Endothelial cell of umbilical vein (primary cell): Measurements from ENCODE around the gene ZNF496.

Experiments used
- EZH2 ChIP-seq: IDR thresholded peaks from 2 replicates; pipeline ENCODE4 v1.6.1; 2012; ENCODE audit warnings: borderline replicate concordance, low read depth, mild to moderate bottlenecking, moderate library complexity, low read length, inconsistent platforms; ENCODE audit not compliant: severe bottlenecking
- JUN ChIP-seq: IDR thresholded peaks from 2 replicates; pipeline ENCODE4 v1.6.1; 2011; ENCODE audit warnings: borderline replicate concordance, low read depth; ENCODE audit not compliant: insufficient read length, insufficient read depth
- POLR2A ChIP-seq: IDR thresholded peaks from 2 replicates; pipeline ENCODE4 v1.6.1; 2012; ENCODE audit warnings: low read depth, mild to moderate bottlenecking, control low read depth, low read length
- POLR2AphosphoS5 ChIP-seq: IDR thresholded peaks from 2 replicates; pipeline ENCODE4 v1.6.1; 2012; ENCODE audit warnings: low read depth, mild to moderate bottlenecking, control low read depth, low read length, moderate library complexity; ENCODE audit not compliant: insufficient read depth
- TF ChIP-seq, protein P1 (sequence below), 2 donors: IDR thresholded peaks; 1 replicate in 1 of 2; 2 replicates in 1 of 2; pipeline ENCODE4 v1.5.1; 2011; ENCODE audit warnings: low read length in 2 of 2, mild to moderate bottlenecking in 2 of 2, moderate library complexity in 2 of 2, control low read depth in 1 of 2, inconsistent platforms in 1 of 2, low read depth in 1 of 2; ENCODE audit not compliant: insufficient read depth in 1 of 2; ENCODE audit errors: extremely low read depth in 1 of 2
- TF ChIP-seq, protein P2 (sequence below): IDR thresholded peaks from 2 replicates; pipeline ENCODE4 v1.6.1; 2011; ENCODE audit not compliant: insufficient read depth, insufficient read length

DNA sequence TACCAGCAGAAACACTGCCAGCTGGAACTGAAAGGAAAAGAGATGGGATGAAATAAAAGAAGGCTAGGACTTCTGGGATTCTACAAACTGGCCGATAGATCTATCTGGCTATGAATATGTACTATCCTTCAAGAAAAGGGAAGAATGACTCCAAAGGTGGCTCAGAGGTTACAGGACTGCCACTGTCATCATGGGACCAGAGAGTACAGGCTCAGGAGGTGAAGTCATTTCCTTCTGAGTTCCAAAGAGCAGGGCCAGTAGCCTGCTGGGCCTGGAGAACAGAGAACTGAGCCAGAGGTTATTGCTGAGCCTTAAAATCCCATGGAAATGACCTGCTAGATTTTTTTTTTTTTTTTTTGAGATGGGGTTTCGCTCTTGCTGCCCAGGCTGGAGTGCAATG, 27.6 kb downstream of the ZNF496 start:
- TF ChIP-seq, protein P1, sequence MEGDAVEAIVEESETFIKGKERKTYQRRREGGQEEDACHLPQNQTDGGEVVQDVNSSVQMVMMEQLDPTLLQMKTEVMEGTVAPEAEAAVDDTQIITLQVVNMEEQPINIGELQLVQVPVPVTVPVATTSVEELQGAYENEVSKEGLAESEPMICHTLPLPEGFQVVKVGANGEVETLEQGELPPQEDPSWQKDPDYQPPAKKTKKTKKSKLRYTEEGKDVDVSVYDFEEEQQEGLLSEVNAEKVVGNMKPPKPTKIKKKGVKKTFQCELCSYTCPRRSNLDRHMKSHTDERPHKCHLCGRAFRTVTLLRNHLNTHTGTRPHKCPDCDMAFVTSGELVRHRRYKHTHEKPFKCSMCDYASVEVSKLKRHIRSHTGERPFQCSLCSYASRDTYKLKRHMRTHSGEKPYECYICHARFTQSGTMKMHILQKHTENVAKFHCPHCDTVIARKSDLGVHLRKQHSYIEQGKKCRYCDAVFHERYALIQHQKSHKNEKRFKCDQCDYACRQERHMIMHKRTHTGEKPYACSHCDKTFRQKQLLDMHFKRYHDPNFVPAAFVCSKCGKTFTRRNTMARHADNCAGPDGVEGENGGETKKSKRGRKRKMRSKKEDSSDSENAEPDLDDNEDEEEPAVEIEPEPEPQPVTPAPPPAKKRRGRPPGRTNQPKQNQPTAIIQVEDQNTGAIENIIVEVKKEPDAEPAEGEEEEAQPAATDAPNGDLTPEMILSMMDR (IDR thresholded peaks at IDR 0.05; ENCODE audit: extremely low read depth in 1 of 2, insufficient read depth in 1 of 2, low read depth in 1 of 2, low read length in 2 of 2), result no peak
- TF ChIP-seq JUN (no peak), POLR2A (no peak), EZH2 (no peak), POLR2AphosphoS5 (no peak)
- TF ChIP-seq, protein P2, sequence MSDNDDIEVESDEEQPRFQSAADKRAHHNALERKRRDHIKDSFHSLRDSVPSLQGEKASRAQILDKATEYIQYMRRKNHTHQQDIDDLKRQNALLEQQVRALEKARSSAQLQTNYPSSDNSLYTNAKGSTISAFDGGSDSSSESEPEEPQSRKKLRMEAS, result no peak
